Kidney epithelial cell (primary cell): Measurements from ENCODE around the gene FAM53B. TPM values are rescaled to one million over a fixed set of nuclear protein-coding genes. Genes with fewer than 3 reads are reported as not detected.
"Not testable (repeated sequence)": the region's sequence is repeated elsewhere in the genome, so short reads cannot be mapped to it uniquely, and the experiment has no call there.

Experiments used
- DNase-seq: peaks from one replicate; pipeline ENCODE4 v3.0.0-alpha.2; 2010; ENCODE audit warnings: low read depth
- H3K27me3 ChIP-seq: 2 replicates; pipeline ENCODE4 v1.6.0; 2011; ENCODE audit warnings: low read length; ENCODE audit not compliant: control insufficient read depth, insufficient read depth
- H3K36me3 ChIP-seq: 2 replicates; pipeline ENCODE4 v1.5.1; 2011; ENCODE audit warnings: low read length; ENCODE audit not compliant: control insufficient read depth, insufficient read depth
- H3K4me3 ChIP-seq: 2 replicates; pipeline ENCODE4 v1.5.1; 2011; ENCODE audit warnings: low read depth, mild to moderate bottlenecking, control low read depth, low read length
- total RNA-seq: library from RNA; depleted of rRNA; stranded (reverse); fragments of >200 nt; gene quantifications from 2 replicates; pipeline ENCODE4 v1.2.3, GENCODE V29; 2015
- TF ChIP-seq, protein P1 (sequence below): IDR thresholded peaks from 2 replicates; pipeline ENCODE4 v1.5.1; 2011; ENCODE audit warnings: mild to moderate bottlenecking, moderate library complexity, low read length, control low read depth, inconsistent platforms; ENCODE audit not compliant: insufficient read depth, poor library complexity, severe bottlenecking

FAM53B gene
- total RNA-seq, 1 donor from 2014 or later, result 16.1 TPM

DNA sequence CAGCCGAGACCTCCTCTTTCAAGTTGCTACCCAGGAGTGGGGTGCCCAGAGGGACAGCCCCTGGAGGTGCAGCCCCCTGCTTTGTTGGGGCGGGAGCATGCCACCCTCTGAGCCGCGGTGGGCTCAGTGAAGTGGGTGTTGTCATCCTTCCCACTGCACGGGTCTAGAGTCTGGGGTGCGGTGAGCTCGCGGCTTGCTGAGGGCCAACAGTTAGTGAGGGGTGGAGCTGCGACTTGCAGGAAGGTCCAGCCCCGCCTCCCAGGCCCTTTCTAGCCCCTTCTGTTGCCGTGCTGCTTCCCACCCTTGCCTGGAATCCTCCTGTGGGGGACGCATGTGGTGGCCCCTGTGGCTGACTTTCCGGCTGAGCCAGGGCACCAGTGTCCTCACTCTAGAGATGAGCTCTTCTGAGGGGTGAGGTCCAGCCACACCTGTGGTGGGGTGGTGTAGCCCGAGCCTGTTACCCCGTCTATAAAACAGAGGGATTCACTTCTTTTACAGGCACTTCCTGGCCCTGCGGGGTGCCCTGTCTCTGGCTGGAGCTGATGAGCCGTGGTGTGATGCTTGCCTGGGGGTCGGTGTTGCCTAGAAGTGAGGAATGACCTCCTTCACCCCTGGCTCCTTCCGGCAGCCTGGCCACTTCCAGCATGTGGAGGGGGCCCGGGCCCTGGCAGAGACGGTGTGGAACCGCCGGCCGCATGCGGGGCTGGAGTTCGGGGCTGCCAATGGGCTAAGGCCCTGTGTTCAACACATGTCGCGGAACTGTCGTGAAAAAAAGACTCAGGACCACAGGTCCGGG, 127.9 kb downstream of the FAM53B start:
- no peaks in the 10 kb centered on the region for H3K27me3 ChIP-seq
- DNase-seq, result no peak
- no peaks in the 10 kb centered on the region for H3K36me3 ChIP-seq
- TF ChIP-seq, protein P1, sequence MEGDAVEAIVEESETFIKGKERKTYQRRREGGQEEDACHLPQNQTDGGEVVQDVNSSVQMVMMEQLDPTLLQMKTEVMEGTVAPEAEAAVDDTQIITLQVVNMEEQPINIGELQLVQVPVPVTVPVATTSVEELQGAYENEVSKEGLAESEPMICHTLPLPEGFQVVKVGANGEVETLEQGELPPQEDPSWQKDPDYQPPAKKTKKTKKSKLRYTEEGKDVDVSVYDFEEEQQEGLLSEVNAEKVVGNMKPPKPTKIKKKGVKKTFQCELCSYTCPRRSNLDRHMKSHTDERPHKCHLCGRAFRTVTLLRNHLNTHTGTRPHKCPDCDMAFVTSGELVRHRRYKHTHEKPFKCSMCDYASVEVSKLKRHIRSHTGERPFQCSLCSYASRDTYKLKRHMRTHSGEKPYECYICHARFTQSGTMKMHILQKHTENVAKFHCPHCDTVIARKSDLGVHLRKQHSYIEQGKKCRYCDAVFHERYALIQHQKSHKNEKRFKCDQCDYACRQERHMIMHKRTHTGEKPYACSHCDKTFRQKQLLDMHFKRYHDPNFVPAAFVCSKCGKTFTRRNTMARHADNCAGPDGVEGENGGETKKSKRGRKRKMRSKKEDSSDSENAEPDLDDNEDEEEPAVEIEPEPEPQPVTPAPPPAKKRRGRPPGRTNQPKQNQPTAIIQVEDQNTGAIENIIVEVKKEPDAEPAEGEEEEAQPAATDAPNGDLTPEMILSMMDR, result no peak
- no peak overlapping the region for H3K4me3 ChIP-seq

DNA sequence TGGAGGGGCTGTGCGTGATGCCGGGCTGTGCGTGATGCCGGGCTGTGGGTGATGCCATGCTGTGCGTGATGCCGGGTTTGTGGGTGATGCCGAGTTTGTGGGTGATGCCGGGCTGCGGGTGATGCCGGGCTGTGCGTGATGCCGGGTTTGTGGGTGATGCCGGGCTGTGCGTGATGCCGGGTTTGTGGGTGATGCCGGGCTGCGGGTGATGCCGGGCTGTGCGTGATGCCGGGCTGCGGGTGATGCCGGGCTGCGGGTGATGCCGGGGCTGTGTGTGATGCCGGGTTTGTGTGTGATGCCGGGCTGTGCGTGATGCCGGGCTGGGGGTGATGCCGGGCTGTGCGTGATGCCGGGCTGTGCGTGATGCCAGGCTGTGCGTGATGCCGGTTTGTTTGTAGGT, 128.9 kb downstream of the FAM53B start:
- no peak for DNase-seq
- Histone ChIP-seq H3K4me3 (no peak overlapping the region), H3K36me3 (no peaks in the 10 kb centered on the region), H3K27me3 (no peaks in the 10 kb centered on the region)
- TF ChIP-seq, protein P1, result no peak

DNA sequence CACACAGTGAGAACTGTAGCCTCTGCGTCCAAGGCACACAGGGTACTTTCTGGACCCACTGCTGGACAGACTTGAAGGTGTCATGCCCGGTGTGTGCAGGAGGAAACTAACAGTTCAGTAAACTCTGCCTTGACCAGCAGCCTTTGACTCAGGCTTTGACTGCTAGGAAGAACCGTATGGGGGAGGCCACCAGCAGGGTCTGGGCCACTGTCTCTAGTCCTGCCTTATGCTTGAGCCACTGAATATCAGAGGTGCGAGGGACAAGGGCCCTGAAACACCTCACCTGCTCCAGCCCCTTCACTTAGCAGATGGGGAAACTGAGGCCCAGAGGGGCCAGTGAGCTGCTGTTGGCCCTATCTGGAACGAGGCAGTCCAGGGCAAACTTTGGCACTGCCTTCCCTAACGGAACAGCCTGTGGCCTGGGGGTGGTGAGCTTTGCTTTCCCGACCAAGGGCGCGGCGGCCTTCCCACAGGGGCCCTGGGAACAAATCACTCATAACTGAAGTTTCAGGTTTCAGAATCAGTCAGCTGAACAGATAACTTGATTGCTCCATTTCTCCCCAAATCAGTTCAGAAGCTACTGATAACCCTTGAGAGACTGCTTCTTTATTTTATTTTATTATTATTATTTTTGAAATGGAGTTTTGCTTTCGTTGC, 130.0 kb downstream of the FAM53B start:
- DNase-seq, result no peak
- no peaks in the 10 kb centered on the region for H3K27me3 ChIP-seq
- H3K36me3 ChIP-seq, result no peaks in the 10 kb centered on the region
- TF ChIP-seq, protein P1, result no peak
- no peak overlapping the region for H3K4me3 ChIP-seq

DNA sequence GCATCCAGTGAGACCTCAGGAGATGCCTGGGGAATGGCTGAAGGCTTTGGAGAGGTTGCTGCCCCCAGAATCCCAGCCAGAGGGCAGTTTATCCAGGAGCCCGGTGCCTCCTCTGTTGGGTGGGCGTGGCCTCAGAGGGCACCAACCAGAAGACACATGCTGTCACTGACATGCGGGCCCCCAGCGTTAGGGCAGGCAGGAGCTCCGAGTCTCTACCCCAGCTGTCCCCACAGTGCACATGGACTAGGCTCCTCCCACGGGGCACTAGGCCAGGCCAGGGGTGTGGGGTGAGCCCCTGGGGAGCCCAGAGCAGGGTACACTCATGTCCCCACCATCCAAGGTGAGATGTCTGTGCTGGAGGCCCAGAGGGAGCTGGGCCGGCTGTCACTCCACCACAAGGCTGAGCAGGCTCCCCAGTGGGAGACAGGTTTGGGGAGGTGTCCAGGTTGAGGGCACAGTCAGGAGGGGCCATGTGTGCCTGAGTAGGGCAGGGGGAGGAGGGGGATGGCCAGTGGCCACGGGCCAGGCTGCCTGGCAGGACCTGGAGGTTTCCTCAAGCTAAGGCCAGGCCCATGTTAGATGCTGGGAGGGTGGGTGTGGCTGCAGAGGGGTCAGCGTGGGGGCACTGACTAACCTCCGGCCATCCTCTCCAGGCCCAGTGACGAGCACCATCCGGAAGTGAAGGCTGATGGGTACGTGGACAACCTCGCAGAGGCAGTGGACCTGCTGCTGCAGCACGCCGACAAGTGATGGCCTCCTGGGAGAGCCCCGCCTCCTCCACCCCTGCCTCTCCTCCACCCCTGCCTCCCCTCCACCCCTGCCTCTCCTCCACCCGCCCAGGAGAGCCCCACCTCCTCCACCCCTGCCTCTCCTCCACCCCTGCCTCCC, 131.3 kb downstream of the FAM53B start:
- no peak for DNase-seq
- H3K4me3 ChIP-seq, result no peak overlapping the region
- peaks cover 2% of the 10 kb centered on the region for H3K27me3 ChIP-seq
- TF ChIP-seq, protein P1, result no peak
- no peaks in the 10 kb centered on the region for H3K36me3 ChIP-seq

DNA sequence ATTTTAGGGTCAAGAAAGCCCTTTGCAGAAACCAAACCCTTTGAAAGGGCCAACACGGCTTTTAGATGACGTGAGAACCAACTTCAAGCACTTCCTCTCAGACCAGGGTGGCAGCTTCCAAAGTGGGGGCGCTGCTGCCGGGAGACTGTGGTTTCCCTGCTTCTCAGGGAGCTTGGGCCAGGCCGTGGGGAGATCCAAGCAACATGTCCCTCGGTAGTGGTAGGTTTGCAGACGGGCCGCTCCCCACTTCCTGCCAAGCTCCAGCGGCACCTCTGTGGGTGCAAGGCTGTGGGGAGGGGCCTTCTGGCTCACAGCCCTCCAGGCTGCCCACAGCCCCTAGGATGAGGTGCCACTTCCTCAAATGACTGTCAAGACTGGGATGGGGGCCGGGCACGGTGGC, 132.4 kb downstream of the FAM53B start:
- peaks cover 7% of the 10 kb centered on the region for H3K27me3 ChIP-seq
- TF ChIP-seq, protein P1, result no peak
- no peak for DNase-seq
- H3K36me3 ChIP-seq, result no peaks in the 10 kb centered on the region
- H3K4me3 ChIP-seq, result no peak overlapping the region

DNA sequence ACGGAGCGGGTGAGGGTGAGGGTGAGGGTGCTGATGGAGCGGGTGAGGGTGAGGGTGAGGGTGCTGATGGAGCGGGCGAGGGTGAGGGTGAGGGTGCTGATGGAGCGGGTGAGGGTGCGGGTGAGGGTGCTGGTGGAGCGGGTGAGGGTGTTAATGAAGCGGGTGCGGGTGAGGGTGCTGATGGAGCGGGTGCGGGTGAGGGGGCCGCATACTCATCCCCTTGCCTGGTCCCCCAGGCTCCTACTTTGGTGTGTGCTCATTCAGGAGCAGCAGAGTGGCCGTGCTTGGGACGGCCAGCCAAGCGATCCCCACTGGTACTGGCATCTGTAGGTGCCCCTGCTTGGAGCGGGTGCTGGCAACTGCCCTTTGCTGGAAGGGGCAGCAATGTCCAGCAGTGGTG, 133.3 kb downstream of the FAM53B start:
- not testable (repeated sequence) for H3K36me3 ChIP-seq, H3K27me3 ChIP-seq, H3K4me3 ChIP-seq, DNase-seq

DNA sequence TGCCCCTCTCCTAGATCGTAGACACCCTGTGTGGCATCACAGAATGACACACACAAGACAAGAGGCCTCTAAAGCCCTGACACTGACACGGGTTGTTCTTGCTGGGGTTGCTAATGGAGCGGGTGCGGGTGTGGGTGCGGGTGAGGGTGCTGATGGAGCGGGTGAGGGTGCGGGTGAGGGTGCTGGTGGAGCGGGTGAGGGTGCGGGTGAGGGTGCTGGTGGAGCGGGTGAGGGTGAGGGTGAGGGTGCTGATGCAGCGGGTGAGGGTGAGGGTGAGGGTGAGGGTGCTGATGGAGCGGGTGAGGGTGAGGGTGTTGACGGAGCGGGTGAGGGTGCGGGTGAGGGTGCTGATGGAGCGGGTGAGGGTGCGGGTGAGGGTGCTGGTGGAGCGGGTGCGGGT, 134.0 kb downstream of the FAM53B start:
- H3K4me3 ChIP-seq, H3K36me3 ChIP-seq, H3K27me3 ChIP-seq, DNase-seq: not testable (repeated sequence)
